ENCODE data around the gene PPIP5K2.

DNA sequence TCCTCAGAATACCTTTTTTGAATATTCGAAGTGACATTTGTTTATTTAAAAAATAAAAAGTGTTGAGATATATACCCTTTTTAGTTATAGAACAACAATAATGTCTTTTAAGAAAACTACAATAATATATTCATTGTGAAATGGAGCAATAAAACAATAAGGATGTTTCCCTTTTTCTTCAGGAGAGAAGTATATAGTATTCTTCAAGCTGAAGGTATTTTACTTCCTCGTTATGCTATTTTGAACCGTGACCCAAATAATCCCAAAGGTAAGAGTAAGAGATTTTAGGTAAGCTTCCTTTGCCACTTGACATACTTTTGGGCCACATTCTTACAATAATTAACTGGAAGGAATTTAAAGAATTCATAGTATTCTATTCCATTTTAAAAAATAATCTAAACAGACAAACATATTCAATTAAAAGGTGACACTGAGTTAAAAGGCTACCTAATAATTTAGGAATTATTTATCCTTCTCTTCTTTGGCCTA is 18.1 kb downstream of the PPIP5K2 start:
- TF ChIP-seq, protein P1, sequence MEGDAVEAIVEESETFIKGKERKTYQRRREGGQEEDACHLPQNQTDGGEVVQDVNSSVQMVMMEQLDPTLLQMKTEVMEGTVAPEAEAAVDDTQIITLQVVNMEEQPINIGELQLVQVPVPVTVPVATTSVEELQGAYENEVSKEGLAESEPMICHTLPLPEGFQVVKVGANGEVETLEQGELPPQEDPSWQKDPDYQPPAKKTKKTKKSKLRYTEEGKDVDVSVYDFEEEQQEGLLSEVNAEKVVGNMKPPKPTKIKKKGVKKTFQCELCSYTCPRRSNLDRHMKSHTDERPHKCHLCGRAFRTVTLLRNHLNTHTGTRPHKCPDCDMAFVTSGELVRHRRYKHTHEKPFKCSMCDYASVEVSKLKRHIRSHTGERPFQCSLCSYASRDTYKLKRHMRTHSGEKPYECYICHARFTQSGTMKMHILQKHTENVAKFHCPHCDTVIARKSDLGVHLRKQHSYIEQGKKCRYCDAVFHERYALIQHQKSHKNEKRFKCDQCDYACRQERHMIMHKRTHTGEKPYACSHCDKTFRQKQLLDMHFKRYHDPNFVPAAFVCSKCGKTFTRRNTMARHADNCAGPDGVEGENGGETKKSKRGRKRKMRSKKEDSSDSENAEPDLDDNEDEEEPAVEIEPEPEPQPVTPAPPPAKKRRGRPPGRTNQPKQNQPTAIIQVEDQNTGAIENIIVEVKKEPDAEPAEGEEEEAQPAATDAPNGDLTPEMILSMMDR (IDR thresholded peaks at IDR 0.05; ENCODE audit: poor library complexity, severe bottlenecking) = no peak
- TF ChIP-seq EZH2 (IDR thresholded peaks at IDR 0.05; ENCODE audit: borderline replicate concordance, insufficient read depth, low read length, poor library complexity, severe bottlenecking) (no peak), RAD21 (conservative IDR thresholded peaks at IDR 0.05) (no peak), POLR2AphosphoS5 (IDR thresholded peaks at IDR 0.05) (no peak), EP300 (conservative IDR thresholded peaks at IDR 0.05; ENCODE audit: poor library complexity, severe bottlenecking) (no peak), SMC3 (conservative IDR thresholded peaks at IDR 0.05; ENCODE audit: poor library complexity) (no peak), TAF1 (IDR thresholded peaks at IDR 0.05; ENCODE audit: low read depth) (no peak), MXI1 (conservative IDR thresholded peaks at IDR 0.05; ENCODE audit: poor library complexity, severe bottlenecking) (no peak)
- TF ChIP-seq, protein P2, sequence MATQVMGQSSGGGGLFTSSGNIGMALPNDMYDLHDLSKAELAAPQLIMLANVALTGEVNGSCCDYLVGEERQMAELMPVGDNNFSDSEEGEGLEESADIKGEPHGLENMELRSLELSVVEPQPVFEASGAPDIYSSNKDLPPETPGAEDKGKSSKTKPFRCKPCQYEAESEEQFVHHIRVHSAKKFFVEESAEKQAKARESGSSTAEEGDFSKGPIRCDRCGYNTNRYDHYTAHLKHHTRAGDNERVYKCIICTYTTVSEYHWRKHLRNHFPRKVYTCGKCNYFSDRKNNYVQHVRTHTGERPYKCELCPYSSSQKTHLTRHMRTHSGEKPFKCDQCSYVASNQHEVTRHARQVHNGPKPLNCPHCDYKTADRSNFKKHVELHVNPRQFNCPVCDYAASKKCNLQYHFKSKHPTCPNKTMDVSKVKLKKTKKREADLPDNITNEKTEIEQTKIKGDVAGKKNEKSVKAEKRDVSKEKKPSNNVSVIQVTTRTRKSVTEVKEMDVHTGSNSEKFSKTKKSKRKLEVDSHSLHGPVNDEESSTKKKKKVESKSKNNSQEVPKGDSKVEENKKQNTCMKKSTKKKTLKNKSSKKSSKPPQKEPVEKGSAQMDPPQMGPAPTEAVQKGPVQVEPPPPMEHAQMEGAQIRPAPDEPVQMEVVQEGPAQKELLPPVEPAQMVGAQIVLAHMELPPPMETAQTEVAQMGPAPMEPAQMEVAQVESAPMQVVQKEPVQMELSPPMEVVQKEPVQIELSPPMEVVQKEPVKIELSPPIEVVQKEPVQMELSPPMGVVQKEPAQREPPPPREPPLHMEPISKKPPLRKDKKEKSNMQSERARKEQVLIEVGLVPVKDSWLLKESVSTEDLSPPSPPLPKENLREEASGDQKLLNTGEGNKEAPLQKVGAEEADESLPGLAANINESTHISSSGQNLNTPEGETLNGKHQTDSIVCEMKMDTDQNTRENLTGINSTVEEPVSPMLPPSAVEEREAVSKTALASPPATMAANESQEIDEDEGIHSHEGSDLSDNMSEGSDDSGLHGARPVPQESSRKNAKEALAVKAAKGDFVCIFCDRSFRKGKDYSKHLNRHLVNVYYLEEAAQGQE (IDR thresholded peaks at IDR 0.05; ENCODE audit: borderline replicate concordance) = no peak
